ENCODE measurements around the gene RAB40C.

Gene RAB40C

DNA sequence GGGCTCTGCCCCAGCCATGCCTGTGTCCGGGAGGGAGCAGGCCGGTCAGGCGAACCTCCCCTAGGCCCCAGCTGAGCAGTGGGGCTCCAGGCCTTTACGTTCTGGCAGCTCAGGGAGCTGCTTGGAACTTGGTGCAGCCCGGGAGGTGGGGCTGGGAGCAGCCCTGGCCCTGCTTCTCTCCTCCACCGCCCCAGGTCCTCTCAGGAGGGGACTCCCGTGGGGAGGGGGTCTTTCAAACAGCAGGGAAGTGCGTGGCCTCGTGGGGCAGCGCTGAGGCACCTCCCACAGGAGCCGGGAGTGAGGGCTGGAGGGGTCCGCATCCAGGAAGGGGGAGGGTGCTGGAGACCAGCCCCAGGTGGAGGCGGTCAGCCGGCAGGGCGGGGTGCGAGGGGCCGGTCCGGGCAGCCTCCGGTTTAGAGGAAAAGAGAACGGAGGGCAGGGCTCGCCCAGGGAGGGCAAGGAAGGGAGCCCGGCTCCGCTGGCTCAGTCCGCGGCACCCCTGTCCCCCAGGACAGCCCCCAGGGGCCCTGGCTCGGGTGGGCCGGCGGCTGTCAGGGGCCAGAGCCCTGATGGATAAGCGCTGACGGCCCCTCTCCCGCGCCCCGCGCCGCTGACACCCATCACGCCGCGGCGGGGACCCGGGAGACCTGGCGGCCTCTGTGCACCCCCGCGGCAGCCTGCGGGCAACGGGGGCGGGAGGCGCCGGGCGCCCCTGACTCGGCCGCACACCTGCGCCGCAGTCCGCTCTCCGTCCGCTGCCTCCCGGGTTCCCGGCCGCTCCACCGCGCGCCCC, 30.3 kb upstream of the RAB40C start:
- no peak for DNase-seq

DNA sequence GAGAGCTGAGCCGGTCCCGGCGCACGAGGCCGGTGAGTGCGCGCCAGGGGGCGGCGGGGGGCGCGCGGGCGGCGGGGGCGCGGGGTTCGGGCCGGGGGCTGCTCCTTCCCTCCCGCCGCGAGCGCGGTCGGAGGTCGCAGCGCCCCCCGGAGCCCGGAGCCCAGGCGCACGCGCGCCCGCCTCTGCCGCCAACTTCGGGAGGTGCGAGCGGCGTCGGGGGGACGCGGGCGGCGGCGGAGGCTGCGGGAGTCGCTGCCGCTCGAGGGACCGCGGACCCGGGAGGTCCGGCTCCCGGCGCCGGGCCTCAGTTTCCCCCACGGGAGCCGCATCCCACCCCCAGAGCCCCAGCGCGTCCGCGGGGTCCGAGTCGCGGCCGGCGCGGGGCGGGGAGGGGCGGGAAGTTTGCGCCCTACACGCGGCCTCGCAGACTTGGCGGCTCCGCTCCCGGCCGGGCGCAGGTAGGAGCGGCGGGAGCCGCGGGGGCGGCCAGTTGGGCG, 29.6 kb upstream of the RAB40C start, which contains the start of gene PRR35:
Gene PRR35 (plus strand): TSS at position 191 of the 497 bp plus-strand sequence. CDS start 2,901 bp downstream, outside the sequence.
- no peak for DNase-seq

DNA sequence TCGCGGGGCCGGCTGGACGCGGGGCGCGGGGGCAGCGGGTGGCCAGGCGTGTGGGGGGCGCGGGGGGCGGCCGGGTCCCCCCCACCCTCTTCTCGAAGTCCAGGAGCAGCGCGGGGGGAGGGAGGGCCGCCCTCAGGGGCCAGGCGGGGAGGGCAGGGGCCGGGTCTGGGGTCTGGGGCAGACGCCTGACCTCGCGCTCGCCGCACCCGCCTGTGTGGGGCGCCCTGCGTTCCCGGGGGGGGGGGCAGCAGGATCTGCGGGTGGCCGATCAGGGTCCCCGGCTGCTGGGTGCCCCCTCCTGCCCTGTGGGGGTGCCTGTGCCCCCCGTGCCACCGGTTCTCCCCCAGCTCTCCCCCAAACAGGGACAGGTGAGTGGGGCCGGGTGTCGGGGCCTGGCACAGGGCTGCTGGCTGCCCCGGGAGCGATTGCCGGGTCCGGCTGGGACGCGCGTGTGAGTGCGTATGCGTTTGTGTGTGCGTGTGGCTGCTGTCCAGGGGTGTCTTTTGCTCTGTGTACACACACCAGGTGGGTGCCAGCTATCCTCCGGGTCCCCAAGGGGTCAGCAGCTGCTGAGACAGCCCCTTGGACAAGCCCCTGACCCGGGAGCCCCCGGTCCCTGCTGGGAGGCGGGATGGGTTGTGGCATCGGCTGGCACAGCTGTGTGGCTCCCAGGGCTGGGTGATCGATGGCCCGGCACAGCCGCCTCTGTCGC, 29.0 kb upstream of the RAB40C start:
- DNase-seq = no peak

DNA sequence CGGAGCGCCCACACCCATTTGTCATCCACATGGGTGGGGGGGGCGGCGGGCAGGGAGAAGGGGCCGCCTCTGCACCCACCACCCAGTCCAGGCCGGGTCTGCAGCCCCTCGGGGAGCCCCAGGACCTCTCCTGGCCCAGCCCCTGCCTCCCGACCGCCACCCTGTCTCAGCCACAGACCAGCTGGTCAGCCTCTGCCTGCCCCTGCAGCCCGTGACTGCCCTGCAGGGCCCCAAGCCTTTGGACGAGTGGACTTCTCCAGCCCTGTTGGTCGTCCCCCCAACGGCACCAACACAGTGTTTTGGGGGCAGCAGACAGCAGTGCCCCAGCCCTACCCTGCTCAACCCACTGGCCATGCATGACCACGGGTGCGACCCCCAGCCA, 28.5 kb upstream of the RAB40C start:
- no peak for DNase-seq

DNA sequence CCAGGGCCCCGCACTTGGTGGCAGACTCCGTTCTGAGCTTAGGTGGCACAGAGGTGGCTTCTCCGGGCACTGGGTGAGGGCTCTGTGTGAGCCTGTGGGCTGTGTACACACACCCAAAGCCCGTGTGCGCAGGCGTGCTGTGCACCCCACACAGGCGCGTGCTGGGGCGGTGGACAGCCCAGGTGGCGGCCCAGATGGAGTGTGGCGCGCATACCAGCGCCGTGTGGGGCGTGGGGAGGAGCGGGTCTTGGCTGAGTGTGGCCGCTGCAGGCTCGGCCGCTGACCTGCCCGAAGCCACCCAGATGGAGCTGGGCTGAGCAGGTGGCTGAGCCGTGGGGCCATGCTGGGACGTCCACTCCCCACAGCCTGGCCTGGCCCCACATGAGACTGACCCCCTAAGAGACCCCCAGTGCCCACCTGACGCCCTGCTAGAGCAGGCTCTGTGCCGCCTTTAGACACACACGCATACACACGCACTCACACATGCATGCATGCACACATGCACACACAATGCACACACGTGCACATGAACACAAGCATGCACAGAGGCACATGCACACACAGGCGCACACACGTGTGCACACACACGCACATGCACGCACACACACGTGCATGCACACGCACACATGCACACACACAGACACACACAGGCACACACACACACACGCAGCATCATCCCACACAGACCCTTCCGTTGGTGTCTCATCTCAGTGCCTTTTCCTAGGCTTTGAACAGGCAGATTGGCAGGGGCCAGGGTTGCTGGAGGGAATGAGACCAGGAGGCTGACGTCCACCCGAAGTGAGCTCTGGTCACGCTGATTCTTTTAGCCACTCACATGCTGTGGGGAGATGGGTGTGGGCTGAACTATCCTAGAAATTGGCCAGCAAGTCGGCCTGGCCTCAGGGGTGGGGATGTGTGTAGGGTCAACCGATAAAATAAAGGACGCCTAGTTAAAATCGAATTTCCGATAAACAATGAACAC, 27.6 kb upstream of the RAB40C start:
- no peak for DNase-seq

DNA sequence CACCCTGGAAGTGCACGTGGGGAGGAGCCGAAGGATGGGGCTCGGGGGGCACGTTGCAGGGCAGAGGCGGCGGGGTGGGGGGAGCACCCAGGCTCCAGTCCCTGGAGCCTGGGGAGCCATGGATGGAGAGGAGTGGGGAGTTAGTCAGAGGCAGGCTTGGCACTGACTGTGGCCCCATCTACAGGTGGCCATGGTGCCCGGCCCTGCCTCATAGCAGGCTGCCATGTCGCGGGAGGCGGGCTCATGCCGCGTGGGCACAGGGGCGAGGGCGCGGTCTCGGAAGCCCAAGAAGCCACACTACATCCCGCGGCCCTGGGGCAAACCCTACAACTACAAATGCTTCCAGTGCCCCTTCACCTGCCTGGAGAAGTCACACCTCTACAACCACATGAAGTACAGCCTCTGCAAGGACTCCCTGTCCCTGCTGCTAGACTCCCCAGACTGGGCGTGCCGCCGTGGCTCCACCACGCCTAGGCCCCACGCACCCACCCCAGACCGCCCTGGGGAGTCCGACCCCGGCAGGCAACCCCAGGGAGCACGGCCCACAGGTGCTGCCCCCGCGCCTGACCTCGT, 26.7 kb upstream of the RAB40C start:
- DNase-seq = no peak

DNA sequence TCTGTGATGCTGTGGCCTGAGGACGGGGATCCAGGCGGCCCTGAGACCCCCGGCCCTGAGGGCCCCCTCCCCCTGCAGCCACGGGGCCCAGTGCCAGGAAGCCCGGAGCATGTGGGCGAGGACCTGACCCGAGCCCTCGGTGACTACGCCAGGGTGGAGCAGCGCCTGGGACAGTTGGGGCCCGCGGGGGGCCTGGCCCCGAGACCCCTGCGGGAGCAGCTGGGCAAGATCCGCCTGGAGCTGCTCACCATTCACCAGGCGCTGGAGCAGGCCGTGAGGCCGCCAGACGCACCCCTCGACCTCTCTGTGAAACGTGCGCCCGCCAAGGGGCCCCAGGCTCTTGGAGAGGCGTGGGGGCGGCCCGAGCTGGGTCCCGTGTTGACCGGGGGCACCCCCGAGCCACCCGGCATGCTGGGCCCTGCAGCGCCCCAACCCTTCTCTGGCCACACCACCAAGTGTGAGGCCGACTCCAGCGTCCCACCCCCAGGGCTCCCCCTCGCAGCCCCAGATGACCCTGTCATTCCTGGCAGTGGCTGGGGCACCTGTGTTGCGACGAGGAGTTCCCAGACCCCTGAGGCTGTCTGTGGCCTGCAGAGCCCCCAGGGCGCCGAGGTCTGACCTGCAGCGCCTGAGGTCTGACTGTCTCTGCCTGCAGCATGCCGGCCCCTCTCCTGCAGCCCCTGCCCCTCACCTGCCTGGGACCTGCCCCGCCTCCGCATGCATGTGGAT, 25.0 kb upstream of the RAB40C start:
- DNase-seq = no peak

DNA sequence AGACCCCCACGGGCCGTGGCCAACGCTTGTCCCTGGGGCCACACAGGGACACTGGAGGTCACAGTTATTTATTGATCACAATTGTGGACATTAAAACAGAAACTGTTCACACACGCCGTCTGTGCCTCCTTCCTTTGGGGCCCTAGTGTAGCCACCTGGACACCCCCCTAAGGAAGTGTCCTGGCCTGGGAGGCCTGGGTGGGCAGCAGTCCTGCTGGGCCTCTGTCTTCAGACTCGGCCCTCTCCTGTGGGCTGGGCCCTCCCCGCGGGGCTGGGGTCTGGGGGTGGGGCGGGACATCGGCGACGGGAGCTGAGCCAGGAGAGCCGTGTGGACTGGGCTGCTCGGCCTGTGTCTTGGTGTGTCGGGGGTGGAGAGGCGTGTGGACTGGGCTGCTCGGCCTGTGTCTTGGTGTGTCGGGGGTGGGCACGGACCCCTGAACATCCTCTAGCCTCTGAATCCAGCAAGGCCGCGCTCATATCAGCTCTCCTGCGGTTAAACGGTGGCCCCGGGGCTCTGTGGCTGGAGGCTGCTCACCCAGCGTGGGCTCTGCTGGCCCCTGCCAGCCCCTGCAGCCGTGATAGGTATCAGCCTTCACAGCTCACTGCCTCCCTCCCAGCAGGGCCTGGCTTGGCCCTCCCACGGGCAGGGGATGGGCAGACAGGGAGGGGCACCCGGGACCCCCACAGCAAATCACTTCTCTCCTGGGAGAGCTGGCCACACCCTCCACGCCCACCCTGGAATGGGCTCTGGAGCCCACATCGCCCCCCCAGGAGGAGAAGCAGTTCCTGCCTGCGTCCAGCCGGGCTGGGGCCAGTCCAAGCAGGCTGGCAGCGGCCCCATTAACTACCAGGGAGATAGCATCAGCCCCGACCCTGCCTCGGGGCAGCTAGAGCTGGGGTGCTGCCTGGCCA, 24.2 kb upstream of the RAB40C start:
- DNase-seq = no peak

DNA sequence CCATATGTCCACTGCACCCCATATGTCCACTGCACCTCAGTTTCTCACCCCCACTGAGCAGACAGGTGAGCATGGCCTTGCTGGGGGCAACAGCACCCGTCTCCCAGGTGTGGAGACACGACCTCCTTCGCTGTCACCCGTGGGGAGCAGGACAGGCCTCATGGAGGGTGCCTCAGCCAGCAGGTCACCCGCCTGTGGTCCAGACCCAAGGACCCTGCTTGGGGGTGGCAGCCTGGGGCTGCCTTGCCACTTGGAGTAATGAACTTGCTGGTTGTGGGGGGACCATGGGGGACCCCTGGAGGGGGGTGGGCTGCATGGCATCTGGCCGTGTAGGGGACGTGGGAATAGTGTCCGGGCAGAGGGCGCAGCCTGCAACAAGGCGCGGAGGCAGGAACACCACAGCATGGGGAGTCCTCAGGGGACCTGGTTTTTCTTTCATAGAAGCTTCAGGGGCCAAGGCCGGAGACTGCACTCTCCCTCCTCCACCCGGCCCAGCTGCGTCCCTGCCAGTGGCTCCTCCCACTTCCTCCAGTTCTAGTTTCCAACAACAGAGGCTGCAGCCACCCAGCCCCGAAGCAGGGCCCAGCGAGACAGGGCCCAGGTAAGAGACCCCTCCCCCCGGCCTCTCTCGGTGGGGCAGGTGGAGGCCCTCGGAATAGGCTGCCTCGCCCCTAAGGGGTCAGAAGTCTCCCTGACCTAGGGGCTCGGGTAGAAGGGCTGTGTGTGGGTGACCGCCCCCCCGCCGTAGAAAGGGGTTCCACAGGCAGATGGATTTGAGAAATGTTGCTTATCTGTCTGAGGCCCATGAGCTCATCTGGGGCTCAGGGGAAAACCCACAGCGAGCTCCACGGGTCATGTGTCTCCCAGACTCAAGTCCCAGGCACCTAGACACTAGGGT, 23.1 kb upstream of the RAB40C start, which contains the start of gene NHLRC4:
Gene NHLRC4 (plus strand): TSS at position 531 of the 898 bp plus-strand sequence. CDS start 1,043 bp downstream, outside the sequence.
- DNase-seq = no peak

DNA sequence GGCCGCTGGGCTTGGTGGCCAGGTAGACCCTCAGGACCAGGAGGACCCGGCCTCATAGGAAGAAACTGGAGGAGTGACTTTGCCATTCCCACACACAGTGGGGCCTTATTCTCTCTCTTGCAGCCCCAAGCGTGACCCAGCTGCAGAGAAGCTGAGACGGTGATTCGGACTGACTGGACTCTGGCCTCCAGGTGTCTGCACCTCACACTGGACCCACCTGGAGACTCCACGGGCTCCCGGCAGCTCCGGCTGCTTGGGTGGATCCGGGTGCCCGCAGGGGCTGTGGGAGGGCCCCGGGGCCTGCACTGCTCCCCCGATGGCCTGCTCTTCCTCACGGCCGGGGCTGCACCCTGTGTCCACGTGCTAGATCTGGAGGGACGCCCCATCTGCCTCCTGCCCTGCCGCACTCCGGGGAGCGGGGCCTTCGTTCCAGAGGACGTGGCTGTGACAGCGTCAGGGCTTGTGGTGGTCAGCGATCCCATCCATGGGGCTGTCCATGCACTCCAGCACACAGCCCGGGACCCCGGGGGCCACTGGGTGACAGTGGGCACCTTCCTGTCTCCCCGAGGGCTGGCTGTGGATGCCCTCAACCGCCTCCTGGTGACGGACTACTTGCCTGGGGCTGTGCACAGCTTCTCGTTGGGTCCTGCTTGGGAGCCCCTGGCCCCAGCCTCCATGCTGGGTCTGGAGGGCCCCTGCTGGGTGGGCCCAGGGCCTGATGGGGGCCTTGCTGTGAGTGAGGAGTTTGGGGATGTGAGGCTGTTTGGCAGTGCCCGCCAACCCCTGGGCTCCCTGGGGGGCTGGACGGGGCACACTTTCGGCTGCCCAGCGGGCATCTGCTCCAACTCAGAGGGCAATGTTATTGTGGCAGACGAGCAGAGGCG, 22.3 kb upstream of the RAB40C start:
- DNase-seq = no peak

DNA sequence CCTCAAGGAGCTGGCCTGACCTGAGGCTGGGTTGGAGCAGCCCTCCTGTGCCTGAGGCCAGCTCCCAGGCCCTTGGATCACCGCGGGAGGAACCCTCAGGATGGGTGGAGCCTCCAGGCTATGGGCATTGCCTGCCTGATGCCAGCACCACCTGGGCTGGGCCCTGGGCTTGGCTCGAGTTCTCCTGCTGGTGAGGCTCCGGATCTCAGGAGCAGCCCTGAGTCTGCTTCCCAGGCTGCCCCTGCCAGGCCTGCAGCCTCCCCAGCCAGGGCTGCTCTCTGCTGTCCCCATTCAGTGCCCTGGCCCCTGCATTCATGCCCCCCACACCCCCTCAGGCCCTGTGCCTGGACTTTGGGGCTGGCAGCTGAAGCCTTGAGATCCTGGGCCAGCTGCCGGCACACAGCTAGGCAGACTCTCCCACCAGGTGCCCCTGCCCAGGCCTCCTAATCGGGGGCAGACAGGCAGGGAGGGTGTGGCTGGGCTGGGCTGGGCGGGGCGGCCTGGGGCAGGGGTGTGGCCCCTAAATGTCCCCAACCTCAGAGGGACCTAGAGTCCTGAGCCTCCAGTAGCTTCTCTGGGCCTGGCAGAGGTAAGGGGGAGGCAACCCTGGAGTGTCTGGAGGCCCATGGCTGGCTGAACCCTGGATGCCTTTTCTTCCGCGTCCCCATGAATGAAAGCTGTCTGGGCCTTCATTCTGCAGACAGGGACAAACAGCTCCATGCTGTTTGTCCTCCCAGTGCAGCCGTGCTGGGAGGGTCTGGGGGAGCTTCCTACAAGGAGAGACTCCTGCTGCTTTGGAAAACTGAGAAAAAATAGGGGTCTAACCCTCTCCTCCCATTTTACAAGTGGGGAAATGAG, 21.2 kb upstream of the RAB40C start:
- no peak for DNase-seq

DNA sequence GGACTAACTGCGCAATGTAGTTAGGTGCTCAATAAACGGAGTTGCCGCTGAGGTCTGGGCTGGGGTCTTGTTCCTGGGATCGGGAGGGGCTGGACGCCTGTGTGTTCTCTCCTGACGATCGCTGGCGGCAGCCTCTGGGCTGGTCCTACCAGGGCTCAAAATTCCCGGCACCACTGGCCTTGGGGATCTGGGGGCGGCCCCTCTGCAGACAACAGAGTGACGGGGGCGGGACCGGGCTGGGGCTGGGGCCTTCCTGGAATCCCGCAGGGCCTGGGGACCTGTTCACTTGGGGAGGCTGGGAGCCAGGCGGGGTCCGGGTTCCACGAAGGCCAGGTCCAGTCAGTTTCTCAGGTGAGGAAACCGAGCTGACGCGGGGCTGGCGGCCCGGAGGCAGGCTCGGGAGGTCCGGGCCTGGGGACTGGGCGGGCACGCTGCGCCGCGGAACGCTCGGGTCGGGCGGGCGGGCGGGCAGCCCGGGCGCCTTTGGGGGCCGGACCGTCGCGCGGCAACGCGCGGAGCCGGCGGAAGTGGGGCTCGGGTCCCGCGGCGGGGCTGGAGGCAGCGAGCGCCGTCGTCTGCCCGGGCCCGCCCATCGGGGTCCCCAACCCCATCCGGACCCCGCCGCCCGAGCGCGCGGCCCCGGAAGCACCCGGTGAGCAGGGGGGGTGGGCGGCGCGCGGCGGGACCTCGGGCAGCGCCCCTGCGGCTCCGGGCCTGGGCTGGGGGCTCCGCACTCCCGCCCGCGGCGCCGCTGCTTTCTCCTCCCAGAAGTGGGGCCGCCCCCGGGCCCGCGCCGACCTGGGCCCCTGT, 20.2 kb upstream of the RAB40C start, which contains the start of gene PIGQ:
Gene PIGQ (plus strand): TSS at position 524 of the 810 bp plus-strand sequence. CDS start 4,107 bp downstream, outside the sequence.
- no peak for DNase-seq

DNA sequence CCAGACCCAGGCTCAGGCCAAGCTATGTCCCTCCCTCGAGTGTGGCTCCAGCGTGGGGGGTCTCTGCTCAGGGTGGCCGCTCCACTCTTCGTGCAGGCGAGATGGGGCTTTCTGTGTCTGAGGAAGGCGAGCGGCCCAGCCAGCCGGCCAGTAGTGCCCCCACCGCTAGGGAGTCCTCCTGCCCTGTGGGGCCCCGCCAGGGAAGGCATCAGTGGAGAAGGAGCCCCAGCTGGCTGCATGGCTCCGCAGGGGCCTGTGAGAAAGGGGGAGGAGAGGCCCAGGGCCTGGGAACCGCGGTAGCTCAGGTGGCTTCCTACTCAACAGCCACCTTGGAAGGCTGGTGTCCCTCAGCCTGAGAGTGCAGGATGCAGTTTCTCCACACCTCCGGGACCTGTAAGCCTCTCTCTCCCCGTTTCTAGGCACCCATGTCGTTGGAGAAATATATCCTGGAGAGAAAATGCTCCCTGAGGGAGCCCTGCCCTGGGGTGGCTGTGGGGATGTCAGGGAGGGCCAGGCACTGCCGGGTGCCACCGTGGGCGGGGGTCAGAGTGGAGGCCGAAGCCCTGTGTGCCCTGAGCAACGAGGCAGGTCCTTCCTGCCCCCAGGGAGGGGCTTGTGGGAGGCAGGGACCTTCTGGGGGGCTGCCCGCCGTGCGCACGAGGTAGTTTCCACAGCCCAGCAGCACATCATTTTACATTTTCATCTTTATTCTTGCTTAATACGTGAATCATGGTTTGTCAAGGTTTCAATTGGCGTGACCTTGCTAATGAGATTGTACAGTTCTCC, 16.8 kb upstream of the RAB40C start:
- DNase-seq = no peak

DNA sequence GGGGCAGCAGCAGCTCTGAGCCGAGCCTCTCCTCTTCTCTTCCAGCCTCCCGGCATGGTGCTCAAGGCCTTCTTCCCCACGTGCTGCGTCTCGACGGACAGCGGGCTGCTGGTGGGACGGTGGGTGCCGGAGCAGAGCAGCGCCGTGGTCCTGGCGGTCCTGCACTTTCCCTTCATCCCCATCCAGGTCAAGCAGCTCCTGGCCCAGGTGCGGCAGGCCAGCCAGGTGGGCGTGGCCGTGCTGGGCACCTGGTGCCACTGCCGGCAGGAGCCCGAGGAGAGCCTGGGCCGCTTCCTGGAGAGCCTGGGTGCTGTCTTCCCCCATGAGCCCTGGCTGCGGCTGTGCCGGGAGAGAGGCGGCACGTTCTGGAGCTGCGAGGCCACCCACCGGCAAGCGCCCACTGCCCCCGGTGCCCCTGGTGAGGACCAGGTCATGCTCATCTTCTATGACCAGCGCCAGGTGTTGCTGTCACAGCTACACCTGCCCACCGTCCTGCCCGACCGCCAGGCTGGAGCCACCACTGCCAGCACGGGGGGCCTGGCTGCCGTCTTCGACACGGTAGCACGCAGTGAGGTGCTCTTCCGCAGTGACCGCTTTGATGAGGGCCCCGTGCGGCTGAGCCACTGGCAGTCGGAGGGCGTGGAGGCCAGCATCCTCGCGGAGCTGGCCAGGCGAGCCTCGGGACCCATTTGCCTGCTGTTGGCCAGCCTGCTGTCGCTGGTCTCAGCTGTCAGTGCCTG, 15.7 kb upstream of the RAB40C start:
- no peak for DNase-seq
